ENCODE data around the gene HIVEP1.

Gene HIVEP1

DNA sequence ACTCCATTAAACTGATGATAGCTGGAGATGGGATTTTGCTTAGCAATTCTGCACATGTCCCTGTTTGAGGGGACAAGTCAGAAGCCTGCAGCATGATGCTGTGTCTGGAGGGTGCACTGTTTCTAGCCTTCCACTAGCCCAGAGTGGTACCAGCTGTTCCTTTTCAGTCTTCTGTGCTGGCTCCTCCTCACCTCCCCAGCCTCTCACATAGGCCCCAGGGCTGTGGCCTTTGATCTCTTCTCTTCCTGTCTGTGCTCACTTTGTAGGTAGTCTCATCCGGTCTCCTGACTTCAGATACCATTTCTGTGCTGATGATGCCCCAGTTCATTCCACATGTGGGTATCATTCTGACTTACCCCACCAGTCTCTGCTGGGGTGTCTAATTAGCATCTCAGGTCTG is 126.3 kb downstream of the HIVEP1 start:
- Histone ChIP-seq H3K4me1 (no peaks in the 10 kb centered on the region), H3K36me3 (peaks cover 3% of the 10 kb centered on the region; the same call in 1 of the 2 replicates), H3K9me3 (no peaks in the 10 kb centered on the region), H3K27me3 (no peaks in the 10 kb centered on the region), H3K4me3 (ENCODE audit: low read depth, low read length) (no peak overlapping the region)
- TF ChIP-seq CTCF (IDR thresholded peaks at IDR 0.05; ENCODE audit: low read depth, low read length) = no peak
- no peak for DNase-seq

DNA sequence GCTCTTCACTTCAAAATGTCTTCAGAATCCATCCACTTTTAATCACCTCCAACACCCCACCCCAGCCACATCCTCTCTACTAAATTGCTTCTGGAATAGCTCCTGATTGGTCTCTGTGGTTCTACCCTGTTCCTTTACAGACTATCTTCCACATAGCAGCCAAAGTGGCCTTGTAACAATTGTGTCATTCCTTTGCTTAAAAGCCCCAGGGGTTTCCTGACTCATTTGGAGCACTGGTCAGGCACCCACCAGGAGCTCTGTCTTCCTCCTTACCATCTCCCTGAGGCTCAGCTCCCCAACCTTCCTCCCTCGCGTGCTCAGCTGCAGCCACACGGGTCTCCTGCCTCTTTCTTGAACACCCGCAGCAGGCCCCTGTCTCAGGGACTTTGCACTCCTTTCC is 126.8 kb downstream of the HIVEP1 start:
- no peak for DNase-seq
- H3K27me3 ChIP-seq = no peaks in the 10 kb centered on the region
- H3K9me3 ChIP-seq = no peaks in the 10 kb centered on the region
- H3K36me3 ChIP-seq = peaks cover 3% of the 10 kb centered on the region; the same call in 1 of the 2 replicates
- H3K4me1 ChIP-seq = no peaks in the 10 kb centered on the region
- no peak for TF ChIP-seq CTCF (IDR thresholded peaks at IDR 0.05; ENCODE audit: low read depth, low read length)
- H3K4me3 ChIP-seq (ENCODE audit: low read depth, low read length) = no peak overlapping the region

- no peaks in the 10 kb centered on the region for H3K27me3 ChIP-seq
- no peak overlapping the region for H3K4me3 ChIP-seq (ENCODE audit: low read depth, low read length)
- 0 out of 2 replicates have a peak, but pooled peaks have one; percentile 10 for TF ChIP-seq CTCF (IDR thresholded peaks at IDR 0.05; ENCODE audit: low read depth, low read length)
- no peak for DNase-seq
- H3K9me3 ChIP-seq = no peaks in the 10 kb centered on the region
- H3K36me3 ChIP-seq = no peaks in the 10 kb centered on the region
- no peaks in the 10 kb centered on the region for H3K4me1 ChIP-seq
Measured at GRCh38 chr6:12147557-12148316, 135.6 kb downstream of the HIVEP1 start.

GRCh38 chr6:12148317-12148801 is 136.2 kb downstream of the HIVEP1 start:
- no peak overlapping the region for H3K4me3 ChIP-seq (ENCODE audit: low read depth, low read length)
- DNase-seq = no peak
- H3K27me3 ChIP-seq = no peaks in the 10 kb centered on the region
- no peaks in the 10 kb centered on the region for H3K36me3 ChIP-seq
- no peak for TF ChIP-seq CTCF (IDR thresholded peaks at IDR 0.05; ENCODE audit: low read depth, low read length)
- H3K9me3 ChIP-seq = no peaks in the 10 kb centered on the region
- H3K4me1 ChIP-seq = no peaks in the 10 kb centered on the region

GRCh38 chr6:12148841-12149240 is 136.7 kb downstream of the HIVEP1 start:
- TF ChIP-seq CTCF (IDR thresholded peaks at IDR 0.05; ENCODE audit: low read depth, low read length) = no peak
- no peak for DNase-seq
- no peaks in the 10 kb centered on the region for H3K27me3 ChIP-seq
- H3K4me3 ChIP-seq (ENCODE audit: low read depth, low read length) = no peak overlapping the region
- no peaks in the 10 kb centered on the region for H3K9me3 ChIP-seq
- H3K36me3 ChIP-seq = no peaks in the 10 kb centered on the region
- no peaks in the 10 kb centered on the region for H3K4me1 ChIP-seq

GRCh38 chr6:12149944-12150510 is 137.9 kb downstream of the HIVEP1 start:
- TF ChIP-seq CTCF (IDR thresholded peaks at IDR 0.05; ENCODE audit: low read depth, low read length) = no peak
- H3K27me3 ChIP-seq = no peaks in the 10 kb centered on the region
- H3K9me3 ChIP-seq = no peaks in the 10 kb centered on the region
- H3K4me1 ChIP-seq = no peaks in the 10 kb centered on the region
- no peaks in the 10 kb centered on the region for H3K36me3 ChIP-seq
- DNase-seq = no peak
- no peak overlapping the region for H3K4me3 ChIP-seq (ENCODE audit: low read depth, low read length)

Measured in BE2C (cell line).